Neural cell (in vitro differentiated cells): ENCODE data around the gene LRRC9. TPM values are rescaled to one million over a fixed set of nuclear protein-coding genes. Genes with fewer than 3 reads are reported as not detected.

Source experiments
- H2AFZ ChIP-seq: fragments of 200-600, 300-800 bp; sonication (generic), shearing (Covaris generic); 2 replicates; pipeline ENCODE4 v1.6.0; 2014; ENCODE audit warnings: low read depth, mild to moderate bottlenecking, antibody characterized with exemption, low read length, moderate library complexity
- H3F3A ChIP-seq: fragments of 200-600 bp; shearing (Covaris generic); 2 replicates; pipeline ENCODE4 v1.6.1; 2016; ENCODE audit warnings: mild to moderate bottlenecking, moderate library complexity, mixed read lengths, antibody characterized with exemption, low read length; ENCODE audit not compliant: insufficient read depth, poor library complexity, severe bottlenecking
- H3K27ac ChIP-seq: fragments of 200-600, 300-800 bp; sonication (generic), shearing (Covaris generic); 2 replicates; pipeline ENCODE4 v1.5.1; 2014; ENCODE audit warnings: mild to moderate bottlenecking, low read length, moderate library complexity
- H3K27me3 ChIP-seq: fragments of 300-800, 200-600 bp; sonication (generic), shearing (Covaris generic); 2 replicates; pipeline ENCODE4 v1.6.0; 2014; ENCODE audit warnings: mild to moderate bottlenecking, low read depth, low read length, moderate library complexity; ENCODE audit not compliant: insufficient read depth
- H3K36me3 ChIP-seq: fragments of 300-800, 200-600 bp; sonication (generic), shearing (Covaris generic); 2 replicates; pipeline ENCODE4 v1.5.1; 2014; ENCODE audit warnings: mild to moderate bottlenecking, antibody characterized with exemption, low read length, moderate library complexity; ENCODE audit not compliant: insufficient read depth
- H3K4me2 ChIP-seq: fragments of 300-800, 200-600 bp; sonication (generic), shearing (Covaris generic); 2 replicates; pipeline ENCODE4 v1.6.0; 2014; ENCODE audit warnings: mild to moderate bottlenecking, low read length
- H3K4me3 ChIP-seq: fragments of 300-800, 200-600 bp; sonication (generic), shearing (Covaris generic); 2 replicates; pipeline ENCODE4 v1.5.1; 2014; ENCODE audit warnings: mild to moderate bottlenecking, low read length, moderate library complexity
- H3K79me2 ChIP-seq: fragments of 200-600 bp; shearing (Covaris generic); replicated peaks from 2 replicates; pipeline ENCODE4 v1.6.0; 2014; ENCODE audit warnings: mild to moderate bottlenecking, low read length, moderate library complexity; ENCODE audit not compliant: insufficient read depth
- H3K9ac ChIP-seq: fragments of 300-800, 200-600 bp; sonication (generic), shearing (Covaris generic); 2 replicates; pipeline ENCODE4 v1.6.1; 2016; ENCODE audit warnings: mild to moderate bottlenecking, low read length, mixed read lengths
- H3K9me2 ChIP-seq: fragments of 200-600 bp; shearing (Covaris generic); 2 replicates; pipeline ENCODE4 v1.6.1; 2016; ENCODE audit warnings: mild to moderate bottlenecking, low read length, mixed read lengths; ENCODE audit not compliant: insufficient read depth
- H3K9me3 ChIP-seq: fragments of 200-600, 300-800 bp; sonication (generic), shearing (Covaris generic); 2 replicates; pipeline ENCODE4 v1.6.1; 2016; ENCODE audit warnings: mild to moderate bottlenecking, mixed run types, low read length, moderate library complexity, mixed read lengths
- H4K20me1 ChIP-seq: fragments of 200-600 bp; shearing (Covaris generic); 2 replicates; pipeline ENCODE4 v1.6.1; 2016; ENCODE audit warnings: mild to moderate bottlenecking, mixed run types; ENCODE audit not compliant: insufficient read depth
- CTCF ChIP-seq: fragments of 450-650 bp; IDR thresholded peaks from 2 replicates; pipeline ENCODE4 v1.5.1; 2014; ENCODE audit warnings: antibody characterized with exemption, mild to moderate bottlenecking, moderate library complexity; ENCODE audit not compliant: poor library complexity, severe bottlenecking
- EP300 ChIP-seq: fragments of 450-650 bp; conservative IDR thresholded peaks from 2 replicates; pipeline ENCODE4 v1.6.1; 2014; ENCODE audit warnings: antibody characterized with exemption, mild to moderate bottlenecking, moderate library complexity; ENCODE audit not compliant: poor library complexity, severe bottlenecking
- EZH2 ChIP-seq: fragments of 200-600, 300-800 bp; shearing (Covaris generic), sonication (generic); IDR thresholded peaks from 2 replicates; pipeline ENCODE4 v1.6.1; 2014; ENCODE audit warnings: antibody characterized with exemption, low read length, borderline replicate concordance, mild to moderate bottlenecking; ENCODE audit not compliant: insufficient read depth, poor library complexity, severe bottlenecking
- MXI1 ChIP-seq: fragments of 450-650 bp; conservative IDR thresholded peaks from 2 replicates; pipeline ENCODE4 v1.6.1; 2014; ENCODE audit warnings: antibody characterized with exemption, mild to moderate bottlenecking; ENCODE audit not compliant: poor library complexity, severe bottlenecking
- POLR2AphosphoS5 ChIP-seq: IDR thresholded peaks from 2 replicates; pipeline ENCODE4 v1.6.1; 2012
- RAD21 ChIP-seq: fragments of 450-650 bp; conservative IDR thresholded peaks from 2 replicates; pipeline ENCODE4 v1.6.1; 2014; ENCODE audit warnings: antibody characterized with exemption, mild to moderate bottlenecking, moderate library complexity
- SMC3 ChIP-seq: fragments of 450-650 bp; conservative IDR thresholded peaks from 2 replicates; pipeline ENCODE4 v1.6.1; 2014; ENCODE audit warnings: antibody characterized with exemption, mild to moderate bottlenecking, moderate library complexity; ENCODE audit not compliant: poor library complexity
- TAF1 ChIP-seq: IDR thresholded peaks from 2 replicates; pipeline ENCODE4 v1.6.1; 2012; ENCODE audit warnings: low read depth
- polyA plus RNA-seq: library from polyadenylated mRNA; depleted of rRNA; stranded (reverse); fragments of >200 nt; gene quantifications from 2 replicates; pipeline ENCODE4 v1.2.3, GENCODE V29; 2014
- TF ChIP-seq, protein P1 (sequence below): IDR thresholded peaks from 2 replicates; pipeline ENCODE4 v1.6.1; 2012; ENCODE audit warnings: borderline replicate concordance

Gene LRRC9
- polyA plus RNA-seq, 1 donor from 2014 or later, result 1.3 TPM

DNA sequence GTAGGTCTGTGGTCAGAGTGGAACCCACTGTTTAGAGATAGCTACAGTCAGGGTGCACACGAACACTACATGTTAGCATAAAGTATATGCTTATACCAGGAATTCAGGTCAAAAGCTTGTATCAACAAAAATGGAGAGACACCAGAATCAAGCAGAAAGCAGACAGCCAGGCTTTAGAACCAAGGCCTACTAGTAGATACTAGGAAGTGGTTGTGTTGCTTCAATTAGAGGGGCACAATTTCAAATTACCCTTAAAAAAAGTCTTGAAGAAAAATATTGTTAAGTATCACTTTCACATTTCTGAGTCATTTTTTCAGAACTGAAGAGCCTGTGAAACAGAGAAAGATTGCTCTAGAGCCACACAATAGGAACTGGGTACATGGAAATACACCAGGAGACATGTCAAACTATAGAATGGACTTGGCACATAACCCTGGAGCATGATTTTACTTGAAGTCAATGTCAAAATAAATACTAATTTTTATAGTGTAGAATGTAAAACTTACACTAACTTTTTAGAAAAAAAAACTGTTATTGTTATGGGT lies 41.6 kb downstream of the LRRC9 start:
- no peaks in the 10 kb centered on the region for H3F3A ChIP-seq
- H3K9ac ChIP-seq, result no peak overlapping the region
- no peak overlapping the region for H3K4me3 ChIP-seq
- no peaks in the 10 kb centered on the region for H4K20me1 ChIP-seq
- H3K27ac ChIP-seq, result no peak overlapping the region
- H3K27me3 ChIP-seq, result no peaks in the 10 kb centered on the region
- TF ChIP-seq CTCF, result no peak
- TF ChIP-seq EZH2, result no peak
- TF ChIP-seq, protein P1, sequence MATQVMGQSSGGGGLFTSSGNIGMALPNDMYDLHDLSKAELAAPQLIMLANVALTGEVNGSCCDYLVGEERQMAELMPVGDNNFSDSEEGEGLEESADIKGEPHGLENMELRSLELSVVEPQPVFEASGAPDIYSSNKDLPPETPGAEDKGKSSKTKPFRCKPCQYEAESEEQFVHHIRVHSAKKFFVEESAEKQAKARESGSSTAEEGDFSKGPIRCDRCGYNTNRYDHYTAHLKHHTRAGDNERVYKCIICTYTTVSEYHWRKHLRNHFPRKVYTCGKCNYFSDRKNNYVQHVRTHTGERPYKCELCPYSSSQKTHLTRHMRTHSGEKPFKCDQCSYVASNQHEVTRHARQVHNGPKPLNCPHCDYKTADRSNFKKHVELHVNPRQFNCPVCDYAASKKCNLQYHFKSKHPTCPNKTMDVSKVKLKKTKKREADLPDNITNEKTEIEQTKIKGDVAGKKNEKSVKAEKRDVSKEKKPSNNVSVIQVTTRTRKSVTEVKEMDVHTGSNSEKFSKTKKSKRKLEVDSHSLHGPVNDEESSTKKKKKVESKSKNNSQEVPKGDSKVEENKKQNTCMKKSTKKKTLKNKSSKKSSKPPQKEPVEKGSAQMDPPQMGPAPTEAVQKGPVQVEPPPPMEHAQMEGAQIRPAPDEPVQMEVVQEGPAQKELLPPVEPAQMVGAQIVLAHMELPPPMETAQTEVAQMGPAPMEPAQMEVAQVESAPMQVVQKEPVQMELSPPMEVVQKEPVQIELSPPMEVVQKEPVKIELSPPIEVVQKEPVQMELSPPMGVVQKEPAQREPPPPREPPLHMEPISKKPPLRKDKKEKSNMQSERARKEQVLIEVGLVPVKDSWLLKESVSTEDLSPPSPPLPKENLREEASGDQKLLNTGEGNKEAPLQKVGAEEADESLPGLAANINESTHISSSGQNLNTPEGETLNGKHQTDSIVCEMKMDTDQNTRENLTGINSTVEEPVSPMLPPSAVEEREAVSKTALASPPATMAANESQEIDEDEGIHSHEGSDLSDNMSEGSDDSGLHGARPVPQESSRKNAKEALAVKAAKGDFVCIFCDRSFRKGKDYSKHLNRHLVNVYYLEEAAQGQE, result no peak
- TF ChIP-seq TAF1, result no peak
- no peak for TF ChIP-seq RAD21
- H3K79me2 ChIP-seq, result no peaks in the 10 kb centered on the region
- H3K9me2 ChIP-seq, result no peaks in the 10 kb centered on the region
- no peaks in the 10 kb centered on the region for H3K9me3 ChIP-seq
- H2AFZ ChIP-seq, result no peak overlapping the region
- no peak overlapping the region for H3K4me2 ChIP-seq
- H3K36me3 ChIP-seq, result no peaks in the 10 kb centered on the region

DNA sequence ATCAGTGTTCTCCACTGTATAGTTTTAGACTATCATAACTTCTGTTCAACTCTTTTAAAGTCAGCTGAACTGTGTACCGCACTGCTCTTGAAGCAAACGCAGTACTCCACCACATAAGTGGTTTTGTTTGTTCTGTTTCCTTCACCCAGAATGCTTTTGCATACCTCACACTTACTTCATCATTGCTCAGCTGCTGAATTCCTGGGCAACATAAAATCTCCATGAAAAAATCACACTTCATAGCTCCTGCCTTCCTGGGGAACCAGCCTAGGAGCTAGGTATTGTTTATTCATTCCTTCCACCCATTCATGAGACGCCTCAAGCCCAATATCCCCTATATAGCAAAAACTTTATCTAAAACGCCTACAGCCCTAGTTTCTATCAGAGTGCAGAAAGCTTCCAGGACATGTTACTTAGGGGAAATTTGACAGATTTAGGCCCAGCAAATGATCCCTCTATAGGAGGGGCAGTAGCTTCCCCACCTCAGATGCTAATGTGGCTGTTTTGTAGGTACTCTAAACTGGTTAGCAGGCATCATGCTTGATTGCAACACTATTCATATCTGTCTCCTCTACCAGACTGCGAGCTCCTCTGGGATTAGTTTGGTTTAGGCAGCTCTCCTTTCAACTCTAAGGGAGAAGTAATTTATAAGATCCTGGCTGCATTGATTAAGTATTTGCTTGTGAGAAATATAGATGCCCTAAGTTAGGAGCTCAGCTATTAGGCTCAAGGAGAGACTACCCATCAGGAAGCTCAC lies 44.5 kb downstream of the LRRC9 start:
- H4K20me1 ChIP-seq, result no peaks in the 10 kb centered on the region
- H3K4me3 ChIP-seq, result no peak overlapping the region
- H3K27me3 ChIP-seq, result no peaks in the 10 kb centered on the region
- H3K36me3 ChIP-seq, result no peaks in the 10 kb centered on the region
- H3K27ac ChIP-seq, result no peak overlapping the region
- no peaks in the 10 kb centered on the region for H3K9me3 ChIP-seq
- no peak for TF ChIP-seq SMC3
- no peak for TF ChIP-seq EZH2
- no peak for TF ChIP-seq CTCF
- no peak for TF ChIP-seq MXI1
- TF ChIP-seq TAF1, result no peak
- TF ChIP-seq, protein P1, result no peak
- TF ChIP-seq EP300, result no peak
- TF ChIP-seq RAD21, result no peak
- no peak for TF ChIP-seq POLR2AphosphoS5
- H3K4me2 ChIP-seq, result no peak overlapping the region
- no peak overlapping the region for H2AFZ ChIP-seq
- no peaks in the 10 kb centered on the region for H3K9me2 ChIP-seq
- H3F3A ChIP-seq, result no peaks in the 10 kb centered on the region
- H3K9ac ChIP-seq, result no peak overlapping the region
- H3K79me2 ChIP-seq, result no peaks in the 10 kb centered on the region
